ENCODE data around the gene MICU1. TPM values are rescaled to one million over a fixed set of nuclear protein-coding genes. Genes with fewer than 3 reads are reported as not detected.
"Not testable (repeated sequence)": the region's sequence is repeated elsewhere in the genome, so short reads cannot be mapped to it uniquely, and the experiment has no call there.

Gene MICU1
- total RNA-seq, 1 donor from 2014 or later: 28.7 TPM

GRCh38 chr10:72435570-72435969 lies 190.3 kb downstream of the MICU1 start:
- H3K4me3 ChIP-seq (ENCODE audit: insufficient read depth, low read depth, low read length): no peak overlapping the region
- DNase-seq (ENCODE audit: low read depth): no peak
- H3K27ac Mint-ChIP-seq (ENCODE audit: unreplicated experiment): no peak overlapping the region
- no peaks in the 10 kb centered on the region for H4K20me1 ChIP-seq (ENCODE audit: insufficient read depth, low read length)
- H3K27ac ChIP-seq (ENCODE audit: low read depth, low read length): no peak overlapping the region
- no peaks in the 10 kb centered on the region for H3K36me3 ChIP-seq (ENCODE audit: insufficient read depth, low read length)
- H3K4me3 Mint-ChIP-seq (ENCODE audit: unreplicated experiment): no peak overlapping the region
- H3K27me3 ChIP-seq (ENCODE audit: insufficient read depth, low read length): no peaks in the 10 kb centered on the region
- peaks cover 6% of the 10 kb centered on the region for H3K9me3 Mint-ChIP-seq (ENCODE audit: unreplicated experiment)
- H3K36me3 Mint-ChIP-seq (ENCODE audit: low read depth, unreplicated experiment): peaks cover 8% of the 10 kb centered on the region
- H3K79me2 ChIP-seq (ENCODE audit: insufficient read depth, low read length): no peaks in the 10 kb centered on the region
- H3K9me3 ChIP-seq (ENCODE audit: insufficient read depth, low read depth, low read length): no peaks in the 10 kb centered on the region
- H3K27me3 Mint-ChIP-seq (ENCODE audit: low read depth, unreplicated experiment): no peaks in the 10 kb centered on the region
- no peak overlapping the region for H3K4me2 ChIP-seq (ENCODE audit: low read length)
- H3K9ac ChIP-seq (ENCODE audit: low read length): no peak overlapping the region
- FAIRE-seq: no peak
- no peaks in the 10 kb centered on the region for H3K4me1 ChIP-seq (ENCODE audit: insufficient read depth, low read length)
- H2AFZ ChIP-seq (ENCODE audit: low read depth, low read length): no peak overlapping the region
- no peaks in the 10 kb centered on the region for H3K4me1 Mint-ChIP-seq (ENCODE audit: low read depth, unreplicated experiment)
- no peak for TF ChIP-seq CTCF (IDR thresholded peaks at IDR 0.05; ENCODE audit: insufficient read depth, low read depth, low read length)
- TF ChIP-seq EZH2 (IDR thresholded peaks at IDR 0.05; ENCODE audit: insufficient read depth, low read length): no peak

GRCh38 chr10:72430936-72431335 lies 194.9 kb downstream of the MICU1 start:
- H3K27ac Mint-ChIP-seq (ENCODE audit: unreplicated experiment); H3K79me2 ChIP-seq (ENCODE audit: insufficient read depth, low read length); DNase-seq (ENCODE audit: low read depth); H3K9ac ChIP-seq (ENCODE audit: low read length); H3K36me3 ChIP-seq (ENCODE audit: insufficient read depth, low read length); H3K27me3 Mint-ChIP-seq (ENCODE audit: low read depth, unreplicated experiment); H3K4me3 ChIP-seq (ENCODE audit: insufficient read depth, low read depth, low read length); H4K20me1 ChIP-seq (ENCODE audit: insufficient read depth, low read length); H3K9me3 ChIP-seq (ENCODE audit: insufficient read depth, low read depth, low read length); FAIRE-seq; H3K9me3 Mint-ChIP-seq (ENCODE audit: unreplicated experiment); H3K4me2 ChIP-seq (ENCODE audit: low read length); H3K36me3 Mint-ChIP-seq (ENCODE audit: low read depth, unreplicated experiment); H3K4me3 Mint-ChIP-seq (ENCODE audit: unreplicated experiment); H3K27me3 ChIP-seq (ENCODE audit: insufficient read depth, low read length); H3K4me1 ChIP-seq (ENCODE audit: insufficient read depth, low read length); H3K27ac ChIP-seq (ENCODE audit: low read depth, low read length); H2AFZ ChIP-seq (ENCODE audit: low read depth, low read length); H3K4me1 Mint-ChIP-seq (ENCODE audit: low read depth, unreplicated experiment): not testable (repeated sequence)

- Mint-ChIP-seq H3K4me1 (ENCODE audit: low read depth, unreplicated experiment) (no peaks in the 10 kb centered on the region), H3K36me3 (ENCODE audit: low read depth, unreplicated experiment) (peaks cover 5% of the 10 kb centered on the region), H3K27ac (ENCODE audit: unreplicated experiment) (no peak overlapping the region), H3K9me3 (ENCODE audit: unreplicated experiment) (no peaks in the 10 kb centered on the region), H3K27me3 (ENCODE audit: low read depth, unreplicated experiment) (no peaks in the 10 kb centered on the region), H3K4me3 (ENCODE audit: unreplicated experiment) (no peak overlapping the region)
- H3K9me3 ChIP-seq (ENCODE audit: insufficient read depth, low read depth, low read length): no peaks in the 10 kb centered on the region
- H3K4me2 ChIP-seq (ENCODE audit: low read length): no peak overlapping the region
- H3K27ac ChIP-seq (ENCODE audit: low read depth, low read length): no peak overlapping the region
- H3K4me3 ChIP-seq (ENCODE audit: insufficient read depth, low read depth, low read length): no peak overlapping the region
- no peaks in the 10 kb centered on the region for H3K27me3 ChIP-seq (ENCODE audit: insufficient read depth, low read length)
- H3K79me2 ChIP-seq (ENCODE audit: insufficient read depth, low read length): no peaks in the 10 kb centered on the region
- H3K36me3 ChIP-seq (ENCODE audit: insufficient read depth, low read length): no peaks in the 10 kb centered on the region
- no peak for TF ChIP-seq CTCF (IDR thresholded peaks at IDR 0.05; ENCODE audit: insufficient read depth, low read depth, low read length)
- TF ChIP-seq EZH2 (IDR thresholded peaks at IDR 0.05; ENCODE audit: insufficient read depth, low read length): no peak
- no peaks in the 10 kb centered on the region for H3K4me1 ChIP-seq (ENCODE audit: insufficient read depth, low read length)
- H3K9ac ChIP-seq (ENCODE audit: low read length): no peak overlapping the region
- no peaks in the 10 kb centered on the region for H4K20me1 ChIP-seq (ENCODE audit: insufficient read depth, low read length)
- FAIRE-seq (no peak), DNase-seq (ENCODE audit: low read depth) (no peak)
- H2AFZ ChIP-seq (ENCODE audit: low read depth, low read length): no peak overlapping the region
Measured at GRCh38 chr10:72429931-72430330, 195.9 kb downstream of the MICU1 start.

Data from astrocyte (in vitro differentiated cells and primary cell).